CD8-positive, alpha-beta memory T cell (primary cell): Measurements from ENCODE around the gene CHST10. TPM values are rescaled to one million over a fixed set of nuclear protein-coding genes. Genes with fewer than 3 reads are reported as not detected.
A peak's percentile ranks its signal among the peaks of the same experiment; 100 is the strongest.
"Not testable (repeated sequence)": the region's sequence is repeated elsewhere in the genome, so short reads cannot be mapped to it uniquely, and the experiment has no call there.

Experiments used
- CTCF ChIA-PET: fragments of 350-600 bp; sonication (Branson Sonifier 250); formaldehyde crosslinking; loops from one replicate; lab custom pipeline; 2021; ENCODE audit warnings: antibody characterized with exemption; lab: Charles Lee
- POLR2A ChIA-PET: fragments of 350-600 bp; sonication (Branson Sonifier 250); formaldehyde crosslinking; loops from one replicate; lab custom pipeline; 2021; ENCODE audit warnings: antibody characterized with exemption; lab: Charles Lee
- DNase-seq, 5 donors: peaks; one replicate each; pipeline versions ENCODE4 v3.0.0 to v3.0.0-alpha.2; 2020 to 2022; ENCODE audit warnings: mixed read lengths in 1 of 5
- H3K27ac ChIP-seq: one replicate; pipeline ENCODE4 v1.7.0; 2013; ENCODE audit warnings: low read depth, mild to moderate bottlenecking, low read length, moderate library complexity
- H3K27me3 ChIP-seq: 2 replicates; pipeline ENCODE4 v1.7.0; 2013; ENCODE audit warnings: low read length, mild to moderate bottlenecking; ENCODE audit not compliant: insufficient read depth, poor library complexity, severe bottlenecking
- H3K36me3 ChIP-seq: 2 replicates; pipeline ENCODE4 v1.7.0; 2013; ENCODE audit warnings: mild to moderate bottlenecking, low read length, moderate library complexity; ENCODE audit not compliant: insufficient read depth
- H3K4me1 ChIP-seq: 2 replicates; pipeline ENCODE4 v1.7.0; 2013; ENCODE audit warnings: mild to moderate bottlenecking, low read length, moderate library complexity; ENCODE audit not compliant: insufficient read depth
- H3K4me3 ChIP-seq: 2 replicates; pipeline ENCODE4 v1.7.0; 2013; ENCODE audit warnings: mild to moderate bottlenecking, low read length
- H3K9me3 ChIP-seq: 2 replicates; pipeline ENCODE4 v1.7.0; 2013; ENCODE audit warnings: mild to moderate bottlenecking, low read length
- H3K27ac Mint-ChIP-seq, 8 donors: one replicate each; pipeline ENCODE4 v1.8.0; 2020 to 2021; ENCODE audit warnings: mixed read lengths in 8 of 8, mild to moderate bottlenecking in 6 of 8, inconsistent platforms in 3 of 8, moderate library complexity in 3 of 8
- H3K27me3 Mint-ChIP-seq, 2 donors: one replicate each; pipeline ENCODE4 v1.8.0; 2020 to 2021; ENCODE audit warnings: mixed read lengths in 2 of 2, mild to moderate bottlenecking in 1 of 2, moderate library complexity in 1 of 2
- H3K36me3 Mint-ChIP-seq, 3 donors: one replicate each; pipeline ENCODE4 v1.8.0; 2020 to 2021; ENCODE audit warnings: mixed read lengths in 3 of 3, inconsistent platforms in 1 of 3, mild to moderate bottlenecking in 1 of 3
- H3K4me1 Mint-ChIP-seq, 3 donors: one replicate each; pipeline ENCODE4 v1.8.0; 2020 to 2021; ENCODE audit warnings: mixed read lengths in 3 of 3, inconsistent platforms in 1 of 3, mild to moderate bottlenecking in 1 of 3
- H3K4me3 Mint-ChIP-seq, 7 donors: one replicate each; pipeline ENCODE4 v1.8.0; 2020 to 2021; ENCODE audit warnings: mixed read lengths in 7 of 7, mild to moderate bottlenecking in 6 of 7, moderate library complexity in 4 of 7, inconsistent platforms in 2 of 7
- H3K9me3 Mint-ChIP-seq, 5 donors: one replicate each; pipeline ENCODE4 v1.8.0; 2020 to 2022; ENCODE audit warnings: mixed read lengths in 5 of 5, mild to moderate bottlenecking in 3 of 5, moderate library complexity in 2 of 5, inconsistent platforms in 1 of 5
- polyA plus RNA-seq: library from polyadenylated mRNA; unstranded; fragments of 300-500 nt; fragmentation: Illumina TruSeq; gene quantifications from one replicate; pipeline ENCODE4 v1.2.3, GENCODE V29; 2021
- total RNA-seq, 2 experiments: library from RNA; stranded (reverse); gene quantifications; one replicate each; pipeline ENCODE4 v1.2.3, GENCODE V29; 2021

The CHST10 gene
- 10 to 100 TPM; 11.0 to 15.5 TPM for total RNA-seq
- 7.2 TPM for polyA plus RNA-seq

GRCh38 chr2:100416935-100417710 is at the start of gene CHST10:
Gene CHST10, minus strand, starts transcription at chr2:100417668. Its CDS starts 10,993 bp downstream, at chr2:100406675.
- peaks cover 17 to 31% (median 26%) of the 10 kb centered on the region in 3 donors for H3K4me1 Mint-ChIP-seq
- no peaks in the 10 kb centered on the region for H3K36me3 ChIP-seq
- H3K27ac ChIP-seq, result peak within 1 kb of the TSS; percentile 64

GRCh38 chr2:100460904-100461530 is 43.5 kb upstream of the CHST10 start:
- Mint-ChIP-seq H3K9me3 (peaks cover 14 to 22% (median 17%) of the 10 kb centered on the region in 5 donors), H3K27ac (no peak overlapping the region), H3K4me1 (no peaks in the 10 kb centered on the region), H3K4me3 (no peak overlapping the region), H3K36me3 (peaks cover 0 to 10% (median 4%) of the 10 kb centered on the region in 3 donors), H3K27me3 (peaks cover 7 to 21% of the 10 kb centered on the region in 2 donors)
- Histone ChIP-seq H3K36me3 (no peaks in the 10 kb centered on the region), H3K9me3 (no peaks in the 10 kb centered on the region), H3K4me1 (no peaks in the 10 kb centered on the region), H3K4me3 (no peak overlapping the region), H3K27me3 (peaks cover 3% of the 10 kb centered on the region), H3K27ac (no peak overlapping the region)
- ChIA-PET POLR2A (no interaction called here), CTCF (no interaction called here)
- DNase-seq, result no peak

More at GRCh38 chr2:100416935-100417710, at the start of gene CHST10:
- H3K4me3 ChIP-seq, result peak within 1 kb of the TSS; percentile 71
- CTCF ChIA-PET, result no interaction called here
- no peaks in the 10 kb centered on the region for H3K27me3 ChIP-seq
- Mint-ChIP-seq H3K9me3 (no peaks in the 10 kb centered on the region), H3K27ac (peak within 1 kb of the TSS in 7 of 8 donors; percentile 8 to 90 (median 80)), H3K4me3 (peak within 1 kb of the TSS; percentile 87 to 97 (median 92)), H3K36me3 (peaks cover 0 to 10% (median 0%) of the 10 kb centered on the region in 3 donors), H3K27me3 (no peaks in the 10 kb centered on the region)
- H3K9me3 ChIP-seq, result no peaks in the 10 kb centered on the region
- H3K4me1 ChIP-seq, result peaks cover 3% of the 10 kb centered on the region
- peak; percentile 26 to 63 (median 49) for DNase-seq
- POLR2A ChIA-PET, result interaction anchor here (0.6 to 1.6 kb wide), 3 partner anchors 13 to 170 kb away, joined by 3 to 4 read pairs (median 3); partner anchors contain the start of gene PDCL3

GRCh38 chr2:100456357-100456756 is 38.9 kb upstream of the CHST10 start:
- H3K27ac Mint-ChIP-seq, H3K36me3 ChIP-seq, H3K4me3 Mint-ChIP-seq, H3K9me3 ChIP-seq, POLR2A ChIA-PET, H3K4me3 ChIP-seq, H3K27ac ChIP-seq, CTCF ChIA-PET, H3K27me3 ChIP-seq, H3K36me3 Mint-ChIP-seq, DNase-seq, H3K4me1 ChIP-seq, H3K4me1 Mint-ChIP-seq: not testable (repeated sequence)
- Mint-ChIP-seq H3K9me3 (peaks cover 17 to 22% (median 18%) of the 10 kb centered on the region in 5 donors), H3K27me3 (peaks cover 14 to 30% of the 10 kb centered on the region in 2 donors)

- Histone ChIP-seq H3K9me3 (no peaks in the 10 kb centered on the region), H3K27me3 (no peaks in the 10 kb centered on the region), H3K36me3 (no peaks in the 10 kb centered on the region), H3K4me3 (no peak overlapping the region), H3K4me1 (no peaks in the 10 kb centered on the region), H3K27ac (no peak overlapping the region)
- Mint-ChIP-seq H3K36me3 (peaks cover 0 to 6% (median 4%) of the 10 kb centered on the region in 3 donors), H3K27ac (peak overlapping the region in 1 of 8 donors; percentile 34), H3K4me1 (no peaks in the 10 kb centered on the region), H3K4me3 (no peak overlapping the region), H3K27me3 (peaks cover 7 to 23% of the 10 kb centered on the region in 2 donors), H3K9me3 (peaks cover 7 to 17% (median 13%) of the 10 kb centered on the region in 5 donors)
- ChIA-PET CTCF (no interaction called here), POLR2A (no interaction called here)
- DNase-seq, result no peak
These were observed 36.4 kb upstream of the CHST10 start for GRCh38 chr2:100453853-100454252.

- H3K27ac Mint-ChIP-seq, result no peak overlapping the region
These were observed 34.3 kb upstream of the CHST10 start for GRCh38 chr2:100451734-100452133.

GRCh38 chr2:100451092-100451491 is 33.6 kb upstream of the CHST10 start:
- Mint-ChIP-seq H3K27me3 (peaks cover 7 to 20% of the 10 kb centered on the region in 2 donors), H3K4me3 (no peak overlapping the region), H3K9me3 (peaks cover 0 to 6% (median 0%) of the 10 kb centered on the region in 5 donors), H3K36me3 (no peaks in the 10 kb centered on the region), H3K27ac (no peak overlapping the region), H3K4me1 (no peaks in the 10 kb centered on the region)
- CTCF ChIA-PET, result no interaction called here
- Histone ChIP-seq H3K9me3 (no peaks in the 10 kb centered on the region), H3K4me3 (no peak overlapping the region), H3K36me3 (no peaks in the 10 kb centered on the region), H3K4me1 (no peaks in the 10 kb centered on the region), H3K27me3 (no peaks in the 10 kb centered on the region), H3K27ac (no peak overlapping the region)
- DNase-seq, result no peak
- POLR2A ChIA-PET, result no interaction called here

More at GRCh38 chr2:100451734-100452133, 34.3 kb upstream of the CHST10 start:
- DNase-seq, result no peak
- Histone ChIP-seq H3K9me3 (no peaks in the 10 kb centered on the region), H3K4me3 (no peak overlapping the region), H3K27ac (no peak overlapping the region), H3K4me1 (no peaks in the 10 kb centered on the region), H3K27me3 (no peaks in the 10 kb centered on the region), H3K36me3 (no peaks in the 10 kb centered on the region)
- POLR2A ChIA-PET, result no interaction called here
- Mint-ChIP-seq H3K4me1 (no peaks in the 10 kb centered on the region), H3K9me3 (peaks cover 1 to 9% (median 2%) of the 10 kb centered on the region in 5 donors), H3K4me3 (no peak overlapping the region), H3K36me3 (peaks cover 0 to 1% (median 1%) of the 10 kb centered on the region in 3 donors), H3K27me3 (peaks cover 7 to 20% of the 10 kb centered on the region in 2 donors)
- CTCF ChIA-PET, result no interaction called here

GRCh38 chr2:100446696-100447095 is 29.2 kb upstream of the CHST10 start:
- H3K4me3 ChIP-seq, result no peak overlapping the region

GRCh38 chr2:100437751-100438150 is 20.3 kb upstream of the CHST10 start:
- Mint-ChIP-seq H3K27ac (peak overlapping the region in 1 of 8 donors; percentile 18), H3K9me3 (no peaks in the 10 kb centered on the region), H3K36me3 (peaks cover 0 to 2% (median 0%) of the 10 kb centered on the region in 3 donors), H3K4me1 (no peaks in the 10 kb centered on the region), H3K4me3 (no peak overlapping the region), H3K27me3 (peaks cover 6 to 33% of the 10 kb centered on the region in 2 donors)
- ChIA-PET CTCF (no interaction called here), POLR2A (no interaction called here)
- Histone ChIP-seq H3K27ac (no peak overlapping the region), H3K9me3 (no peaks in the 10 kb centered on the region), H3K4me1 (no peaks in the 10 kb centered on the region), H3K27me3 (no peaks in the 10 kb centered on the region), H3K36me3 (no peaks in the 10 kb centered on the region), H3K4me3 (no peak overlapping the region)
- no peak for DNase-seq

More at GRCh38 chr2:100446696-100447095, 29.2 kb upstream of the CHST10 start:
- peaks cover 0 to 3% of the 10 kb centered on the region in 2 donors for H3K27me3 Mint-ChIP-seq
- no peaks in the 10 kb centered on the region for H3K4me1 ChIP-seq
- CTCF ChIA-PET, result no interaction called here
- no peak for DNase-seq
- H3K36me3 Mint-ChIP-seq, result no peaks in the 10 kb centered on the region
- POLR2A ChIA-PET, result no interaction called here
- H3K36me3 ChIP-seq, result no peaks in the 10 kb centered on the region
- H3K4me3 Mint-ChIP-seq, result no peak overlapping the region
- no peak overlapping the region for H3K27ac Mint-ChIP-seq
- no peak overlapping the region for H3K27ac ChIP-seq
- H3K9me3 Mint-ChIP-seq, result no peaks in the 10 kb centered on the region
- H3K27me3 ChIP-seq, result no peaks in the 10 kb centered on the region
- H3K4me1 Mint-ChIP-seq, result no peaks in the 10 kb centered on the region
- H3K9me3 ChIP-seq, result no peaks in the 10 kb centered on the region
